NCI-H2081 treated with DMSO at 0.1 percent for 48 hours (cell line): Measurements from ENCODE around the gene CCDC81.

Experiments used
- DNase-seq: peaks from one replicate; lab custom pipeline; 2025; lab: John Stamatoyannopoulos, UW

Gene CCDC81

DNA sequence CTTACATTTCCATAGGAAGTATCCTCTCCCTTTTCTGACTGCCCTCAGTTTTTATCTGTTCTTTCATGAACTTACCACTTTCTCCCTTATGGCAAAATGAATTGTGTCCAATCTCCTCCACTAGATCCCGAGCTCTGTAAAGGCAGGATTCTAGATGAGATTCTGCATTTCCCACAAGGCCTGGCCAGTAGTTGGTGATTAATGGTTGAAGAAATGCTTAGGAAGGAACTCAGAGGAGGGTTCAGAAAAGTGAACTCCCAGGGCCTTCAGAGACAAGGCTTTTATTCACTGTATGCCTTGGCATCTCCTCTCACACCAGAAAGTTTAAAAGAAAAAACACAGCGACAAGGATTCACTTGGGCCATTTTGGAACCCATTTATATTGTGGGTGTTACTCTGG is 66.2 kb downstream of the CCDC81 start:
- DNase-seq = no peak

- DNase-seq = no peak
Measured at GRCh38 chr11:86442420-86442819, 67.7 kb downstream of the CCDC81 start.

DNA sequence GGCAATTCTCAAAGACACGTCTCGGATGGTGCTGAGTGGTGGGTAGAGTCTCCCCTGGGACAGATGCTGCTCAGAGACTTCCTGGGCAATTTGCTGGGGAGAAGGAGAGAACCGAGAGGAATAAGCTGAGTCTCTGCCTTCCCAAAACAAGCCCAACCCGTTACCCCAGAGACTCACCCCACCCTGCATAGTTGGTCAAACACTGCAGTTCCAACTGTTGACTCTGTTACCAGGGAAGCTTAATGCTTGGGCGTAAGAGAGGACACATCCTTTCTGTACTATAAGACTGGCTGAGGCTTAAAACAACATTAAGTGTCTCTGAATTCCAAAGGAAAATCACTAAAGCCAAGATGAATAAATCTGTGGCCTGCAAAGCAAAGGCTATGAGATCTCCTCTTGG is 68.1 kb downstream of the CCDC81 start:
- no peak for DNase-seq

GRCh38 chr11:86443415-86443814 is 68.7 kb downstream of the CCDC81 start:
- no peak for DNase-seq

GRCh38 chr11:86444981-86445380 is 70.3 kb downstream of the CCDC81 start:
- DNase-seq = no peak

DNA sequence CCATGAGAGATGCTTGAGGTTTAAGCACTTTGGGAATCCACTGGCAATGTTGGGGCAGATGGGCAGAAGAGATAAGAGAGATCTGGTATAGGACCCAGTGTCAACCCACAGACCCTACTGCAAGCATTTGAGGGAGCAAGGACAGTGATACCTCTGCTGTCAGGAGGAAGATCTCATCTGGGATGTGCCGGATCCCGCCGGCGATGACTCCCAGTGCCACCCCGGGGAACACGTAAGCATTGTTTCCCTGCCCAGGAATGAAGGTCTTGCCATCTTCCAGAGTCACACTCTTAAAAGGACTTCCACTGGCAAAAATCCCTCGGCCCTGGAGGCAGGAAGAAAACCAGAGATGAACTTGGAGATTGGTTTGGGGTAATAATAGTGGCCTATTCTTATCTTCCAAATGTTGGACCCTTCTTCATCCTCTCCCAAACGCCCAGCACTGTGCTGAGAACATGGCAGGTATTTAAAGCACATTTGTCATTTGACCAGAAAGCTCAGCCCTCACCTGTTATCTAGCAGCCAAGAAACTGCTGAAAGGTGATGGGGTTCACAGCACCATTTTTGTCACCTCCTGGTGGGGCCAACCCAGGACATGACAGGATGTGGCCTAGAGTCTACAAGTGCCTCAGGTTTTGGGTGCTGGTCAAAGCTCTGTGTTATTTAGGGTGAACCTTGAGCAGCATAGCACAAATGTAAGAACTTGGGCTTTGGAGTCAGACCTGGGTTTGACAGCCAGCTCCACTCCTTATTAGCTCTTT is 71.7 kb downstream of the CCDC81 start:
- no peak for DNase-seq

GRCh38 chr11:86446924-86447285 is 72.2 kb downstream of the CCDC81 start:
- no peak for DNase-seq

DNA sequence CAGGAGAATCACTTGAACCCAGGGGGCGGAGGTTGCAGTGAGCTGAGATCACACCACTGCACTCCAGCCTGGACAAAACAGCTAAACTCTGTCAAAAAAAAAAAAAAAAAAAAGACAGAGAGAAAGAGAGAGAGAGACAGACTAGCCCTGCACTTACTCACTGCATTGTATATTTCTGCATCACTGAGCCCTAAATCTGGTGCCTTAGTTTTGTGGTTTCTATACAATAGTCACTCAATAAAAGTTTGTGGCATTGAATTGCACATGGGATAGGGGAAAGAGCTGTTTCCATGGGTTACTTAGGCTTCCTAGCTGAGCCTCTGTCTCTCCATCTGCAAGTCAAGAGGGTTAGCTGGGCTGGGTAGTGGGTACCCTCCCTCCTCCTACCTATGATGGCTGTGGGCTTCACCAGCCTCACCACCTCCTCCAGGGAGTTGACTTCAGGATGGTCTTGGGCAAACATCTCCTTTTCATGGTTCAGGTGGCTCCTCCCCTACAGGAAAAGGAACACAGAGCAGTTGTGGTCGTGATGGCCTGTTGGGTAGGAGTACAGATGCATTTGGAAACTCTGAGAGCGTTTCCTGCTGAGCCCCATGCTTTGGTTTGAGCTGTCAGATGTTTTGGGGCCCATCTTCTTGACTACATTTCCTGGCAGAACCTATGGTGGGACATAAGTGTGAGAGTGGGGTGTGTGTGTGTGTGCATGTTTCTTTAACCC is 73.2 kb downstream of the CCDC81 start:
- no peak for DNase-seq

- DNase-seq = no peak
Measured at GRCh38 chr11:86449993-86450629, 75.4 kb downstream of the CCDC81 start.

- DNase-seq = no peak
Measured at GRCh38 chr11:86453290-86454030, 78.8 kb downstream of the CCDC81 start.

DNA sequence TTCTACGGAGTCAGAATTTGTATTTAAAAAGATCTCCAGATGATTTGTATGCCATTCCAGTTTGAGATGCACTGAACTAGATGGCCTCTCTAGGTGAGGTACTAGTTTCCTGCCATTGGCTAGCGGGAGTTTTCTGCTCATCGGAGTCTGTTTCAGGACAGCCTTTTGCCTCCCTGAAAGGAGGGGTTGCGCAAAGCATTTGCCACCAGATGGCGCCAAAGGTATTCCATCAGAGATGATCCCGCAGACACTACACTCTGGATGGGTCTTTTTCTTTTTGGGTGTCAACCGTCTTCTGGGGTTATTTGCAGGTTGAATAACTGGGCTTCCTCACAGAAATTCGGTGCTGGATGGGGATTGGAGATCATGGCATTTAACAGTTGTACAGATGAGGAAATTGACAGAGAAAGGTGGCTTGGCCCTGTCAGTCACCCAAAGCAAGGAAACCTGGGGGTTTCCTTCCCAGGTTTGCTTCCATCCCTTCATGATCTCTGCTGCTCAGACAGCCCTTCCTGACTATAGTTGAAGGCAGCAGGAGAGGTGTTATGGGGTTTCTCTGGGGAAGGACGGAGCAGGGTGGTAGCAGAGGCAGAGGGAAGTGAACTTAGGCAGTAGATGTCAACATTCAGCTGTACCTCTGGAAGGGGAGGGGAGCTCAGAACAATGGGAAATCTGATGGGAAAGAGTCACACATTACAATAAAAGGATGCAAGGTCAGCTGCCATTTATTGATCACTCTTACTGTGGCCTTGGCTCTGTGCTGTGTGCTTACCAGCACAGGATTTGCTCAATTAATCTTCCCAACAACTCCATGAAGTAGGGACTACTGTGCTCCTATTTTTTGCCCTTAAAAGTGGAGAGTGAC is 81.6 kb downstream of the CCDC81 start:
- DNase-seq = peak; percentile 2

- no peak for DNase-seq
Measured at GRCh38 chr11:86458294-86459001, 83.8 kb downstream of the CCDC81 start.

DNA sequence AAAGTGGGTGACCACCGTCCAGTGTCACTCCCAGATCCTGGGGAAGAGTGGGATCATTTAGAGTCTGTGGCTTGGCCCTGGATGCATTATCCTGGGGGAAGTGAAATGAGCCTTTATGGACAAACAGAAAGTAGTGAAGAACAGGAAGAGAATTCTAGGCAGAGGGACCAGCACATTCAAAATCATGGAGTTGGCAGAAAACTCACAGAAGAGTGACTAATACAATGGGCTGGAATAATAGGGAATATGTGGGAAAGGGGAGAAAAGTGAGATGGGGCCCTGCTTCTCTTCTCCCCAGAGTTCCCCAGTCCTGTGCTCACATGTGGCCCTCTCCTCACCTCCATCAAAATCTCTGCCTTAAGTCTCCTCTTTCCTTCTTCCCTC is 84.3 kb downstream of the CCDC81 start:
- DNase-seq = no peak

GRCh38 chr11:86459682-86460460 is 85.2 kb downstream of the CCDC81 start:
- no peak for DNase-seq

GRCh38 chr11:86460461-86461385 is 86.0 kb downstream of the CCDC81 start:
- DNase-seq = no peak

DNA sequence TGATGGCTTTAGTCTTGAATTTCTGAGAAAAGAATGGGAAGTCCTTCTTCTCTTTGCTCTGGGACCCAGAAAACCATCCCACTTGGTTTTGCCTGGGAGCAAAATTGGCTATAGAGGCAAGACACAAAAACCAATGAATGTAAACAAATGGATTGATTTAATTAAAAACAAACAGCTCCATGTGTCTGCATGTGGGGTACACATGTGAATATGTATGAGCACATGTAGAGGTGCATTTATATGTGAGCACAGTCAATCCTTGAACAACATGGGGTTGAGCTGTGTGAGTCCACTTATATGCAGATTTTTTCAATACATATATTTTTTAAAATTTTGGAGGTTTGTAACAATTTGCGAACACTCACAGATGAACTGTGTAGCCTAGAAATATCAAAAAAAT is 87.2 kb downstream of the CCDC81 start:
- no peak for DNase-seq

DNA sequence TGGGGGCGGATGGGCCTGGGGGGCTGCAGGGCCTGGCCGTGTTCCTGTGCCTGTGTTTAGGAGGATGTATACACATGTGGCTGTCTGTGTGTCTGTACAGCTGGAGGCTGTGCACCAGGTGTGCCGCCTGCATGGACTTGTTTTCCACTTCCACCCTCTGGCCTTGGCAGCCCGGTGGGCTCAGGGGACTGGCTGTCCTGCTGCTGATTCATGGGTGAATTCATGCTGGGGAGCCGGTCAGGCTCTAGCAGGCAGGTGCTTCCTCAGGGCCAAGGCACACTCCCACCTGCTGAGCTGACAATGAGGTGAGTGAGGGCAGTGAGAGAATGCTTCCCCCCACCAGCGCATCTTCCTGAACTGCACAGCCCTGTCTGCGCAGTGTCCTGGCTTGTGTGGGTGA is 88.4 kb downstream of the CCDC81 start:
- DNase-seq = no peak

DNA sequence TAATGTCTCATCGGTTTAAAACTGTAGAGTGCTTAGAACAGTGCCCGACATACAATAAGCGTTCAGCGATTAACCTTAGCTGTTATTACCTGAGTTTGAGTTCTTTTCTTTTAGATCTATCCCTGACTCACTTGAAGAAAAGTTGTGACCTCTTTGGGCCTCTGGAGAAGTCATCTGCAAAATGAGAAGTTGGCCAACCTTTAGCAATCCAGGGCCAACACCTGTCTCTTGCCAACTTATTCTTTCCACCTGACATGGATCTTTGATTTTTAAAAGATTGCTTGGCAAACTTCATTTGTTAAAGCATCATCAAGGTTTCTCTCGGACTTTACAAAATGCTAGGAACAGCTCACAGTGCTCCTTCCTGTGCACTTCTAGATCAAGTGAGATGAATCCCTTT is 89.3 kb downstream of the CCDC81 start:
- DNase-seq = no peak
